Renal pelvis (tissue), 4 donors: ENCODE data around the gene SSR3. TPM values are rescaled to one million over a fixed set of nuclear protein-coding genes. Genes with fewer than 3 reads are reported as not detected.
"Not testable (repeated sequence)": the region's sequence is repeated elsewhere in the genome, so short reads cannot be mapped to it uniquely, and the experiment has no call there.

Experiments used
- DNase-seq: peaks from one replicate; pipeline ENCODE4 v3.0.0-alpha.2; 2013
- polyA plus RNA-seq, 3 donors: library from polyadenylated mRNA; unstranded; fragments of 120-200 nt; gene quantifications; one replicate each; pipeline ENCODE4 v1.2.1, GENCODE V29; 2013; ENCODE audit not compliant: insufficient read length in 3 of 3

SSR3 gene
- polyA plus RNA-seq, 3 donors = 125 to 143 (median 141) TPM

DNA sequence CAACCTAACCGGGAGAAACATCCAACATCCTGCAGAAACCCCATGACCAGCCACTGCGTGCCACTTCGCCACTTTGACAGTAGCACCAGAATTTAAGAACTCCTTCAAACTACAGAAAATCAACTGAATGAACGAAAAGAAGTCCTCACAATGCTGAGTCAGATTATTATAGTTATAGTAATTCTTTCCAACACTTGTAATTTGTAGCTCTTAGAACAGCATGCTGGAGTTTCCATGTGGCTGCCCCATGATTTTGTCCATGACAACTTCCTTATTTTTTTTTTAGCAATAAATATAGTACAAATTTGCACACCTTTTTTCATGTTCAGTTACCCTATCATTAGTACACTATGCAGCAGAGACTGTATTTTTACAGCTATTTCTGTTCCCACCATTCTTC is 26.1 kb upstream of the SSR3 start:
- no peak for DNase-seq

GRCh38 chr3:156579427-156579851 is 24.5 kb upstream of the SSR3 start:
- no peak for DNase-seq

DNA sequence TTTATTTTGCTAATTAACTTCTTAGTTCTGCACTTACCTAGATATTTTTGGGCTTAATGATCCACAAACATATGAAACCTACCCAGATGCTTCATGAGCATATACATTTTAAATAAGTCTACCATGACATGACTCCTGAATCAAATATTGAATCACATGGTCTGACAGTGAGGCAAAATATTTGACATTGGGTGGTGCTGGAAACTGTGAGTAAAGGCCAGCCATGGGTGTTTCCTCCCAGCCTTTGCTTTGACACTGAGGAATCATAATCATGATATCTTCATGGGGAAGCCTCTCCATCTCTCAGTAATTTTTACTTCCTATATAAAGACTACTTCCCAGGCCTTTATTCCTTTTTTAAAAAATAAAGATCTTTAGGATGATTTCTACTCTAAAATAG is 22.8 kb upstream of the SSR3 start:
- DNase-seq = no peak

DNA sequence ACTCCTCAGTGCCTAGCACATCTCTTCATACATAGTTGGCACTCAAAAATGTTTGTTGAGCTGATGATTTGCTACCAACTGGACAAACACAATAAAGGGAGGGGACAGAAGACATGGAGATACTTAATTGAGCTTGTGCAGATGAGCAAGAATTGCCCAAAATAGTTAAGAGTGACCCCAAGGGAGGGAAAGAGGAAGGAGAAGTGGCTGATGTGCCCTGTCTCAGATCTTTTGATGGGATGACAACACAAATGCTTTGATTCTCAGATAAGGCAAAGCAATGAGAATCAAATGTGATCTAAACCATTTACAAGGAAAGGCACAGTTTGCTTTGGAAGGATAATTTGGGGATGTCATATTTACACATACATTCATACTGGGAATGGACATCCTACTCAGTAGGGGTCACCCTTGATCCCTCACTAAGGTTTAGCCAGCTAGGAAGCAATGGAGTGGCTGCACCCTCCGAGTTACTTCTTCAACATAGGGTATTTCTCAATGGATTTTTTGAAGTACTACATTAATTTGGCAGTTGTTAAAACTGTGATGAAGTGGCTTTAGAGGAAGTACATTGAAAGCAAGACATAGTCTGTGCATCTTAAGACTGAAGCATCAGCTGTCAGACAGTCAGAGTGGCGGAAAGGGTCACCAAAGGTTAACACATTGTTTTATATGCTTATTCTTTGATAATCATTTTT is 21.9 kb upstream of the SSR3 start:
- no peak for DNase-seq

DNA sequence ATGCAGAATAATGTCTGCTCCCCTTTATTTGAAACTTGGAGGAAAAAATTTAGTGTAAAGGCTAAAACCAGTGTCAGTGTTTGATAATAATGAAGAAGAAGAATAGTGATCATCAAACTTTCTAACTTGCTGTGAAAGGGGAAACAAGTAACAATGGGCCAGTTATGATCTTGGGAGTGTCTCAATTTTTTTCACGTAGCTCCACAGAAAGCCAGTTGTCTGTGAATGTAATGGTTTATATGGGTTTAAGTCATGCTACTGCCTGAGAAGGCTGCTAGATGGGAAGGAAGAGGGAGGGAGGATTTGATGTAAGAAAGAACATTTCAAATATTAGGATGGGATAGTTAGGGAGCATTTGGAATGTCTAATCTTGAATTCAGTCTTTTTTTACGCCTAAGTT is 21.1 kb upstream of the SSR3 start:
- no peak for DNase-seq

GRCh38 chr3:156575641-156576040 is 20.7 kb upstream of the SSR3 start:
- DNase-seq = no peak

- DNase-seq = not testable (repeated sequence)
Measured at GRCh38 chr3:156569881-156570280, 15.0 kb upstream of the SSR3 start.

- DNase-seq = not testable (repeated sequence)
Measured at GRCh38 chr3:156569016-156569415, 14.1 kb upstream of the SSR3 start.

DNA sequence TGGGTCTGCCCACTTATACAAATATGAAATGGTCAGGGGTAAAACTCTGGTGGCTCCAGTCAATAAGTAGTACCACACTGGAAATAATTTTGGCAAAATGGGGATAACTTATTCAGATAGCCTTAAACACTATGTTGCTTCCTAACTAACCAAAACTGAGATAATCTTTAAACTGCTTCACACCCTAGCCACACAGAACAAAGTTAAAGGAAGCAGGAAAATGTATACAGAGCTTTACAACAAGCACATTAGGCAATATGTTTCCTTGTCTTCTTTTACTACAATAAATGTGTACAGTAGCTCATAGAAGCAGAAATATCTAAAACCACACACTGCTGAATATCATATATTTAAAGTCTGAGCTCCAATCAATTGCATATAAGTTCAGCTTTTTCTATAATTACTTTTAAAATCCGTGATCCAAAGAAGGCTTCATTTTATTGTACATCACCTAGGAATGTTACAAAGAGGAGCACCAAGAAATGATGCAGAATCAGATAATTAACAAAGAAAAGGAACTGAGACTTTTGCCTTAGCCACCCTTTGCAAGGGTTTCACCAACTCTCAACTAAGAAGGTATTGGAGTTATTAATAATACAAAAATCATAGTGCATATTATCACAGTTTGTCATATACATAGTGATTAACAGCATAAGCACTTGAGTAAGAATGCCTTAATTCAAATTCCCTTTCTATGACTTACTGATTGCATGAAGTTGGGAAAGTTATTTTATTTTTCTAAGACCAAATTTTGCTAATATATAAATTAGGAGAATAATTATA is 9.2 kb upstream of the SSR3 start:
- no peak for DNase-seq

DNA sequence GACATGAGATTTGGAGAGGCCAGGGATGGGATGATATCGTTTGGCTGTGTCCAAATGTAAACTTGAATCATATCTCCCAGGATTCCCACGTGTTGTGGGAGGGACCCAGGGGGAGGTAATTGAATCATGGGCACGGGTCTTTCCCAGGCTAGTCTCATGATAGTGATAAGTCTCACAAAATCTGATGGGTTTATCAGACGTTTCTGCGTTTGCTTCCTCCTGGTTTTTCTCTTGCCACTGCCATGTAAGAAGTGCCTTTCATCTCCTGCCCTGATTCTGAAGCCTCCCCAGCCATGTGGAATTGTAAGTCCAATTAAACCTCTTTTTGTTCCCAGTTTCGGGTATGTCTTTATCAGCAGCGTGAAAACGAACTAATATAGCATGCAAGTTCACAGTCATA is 7.6 kb upstream of the SSR3 start:
- DNase-seq = not testable (repeated sequence)

- no peak for DNase-seq
Measured at GRCh38 chr3:156561533-156561932, 6.6 kb upstream of the SSR3 start.

DNA sequence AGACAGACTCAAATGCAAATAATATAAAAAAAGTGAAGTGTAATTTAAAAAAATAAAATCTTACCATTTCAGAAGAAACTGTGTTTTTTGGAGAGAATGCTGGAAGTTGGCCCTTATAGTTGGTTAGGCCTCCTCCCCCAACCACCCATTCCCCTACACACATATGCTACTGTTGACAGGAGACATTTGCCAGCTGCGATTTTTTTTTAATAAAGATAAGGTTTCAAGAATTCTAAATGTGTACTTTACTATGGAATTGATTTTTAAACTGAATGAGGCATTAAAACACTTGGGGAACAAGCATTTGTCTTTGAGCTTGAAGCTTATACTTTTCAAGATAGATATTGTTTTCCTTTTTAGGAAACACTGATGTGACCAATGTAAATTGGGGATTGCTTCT is 4.4 kb upstream of the SSR3 start:
- no peak for DNase-seq

- DNase-seq = no peak
Measured at GRCh38 chr3:156558389-156558788, 3.5 kb upstream of the SSR3 start.

GRCh38 chr3:156554515-156554841 is 439 bp downstream of the SSR3 start:
- DNase-seq = no peak

DNA sequence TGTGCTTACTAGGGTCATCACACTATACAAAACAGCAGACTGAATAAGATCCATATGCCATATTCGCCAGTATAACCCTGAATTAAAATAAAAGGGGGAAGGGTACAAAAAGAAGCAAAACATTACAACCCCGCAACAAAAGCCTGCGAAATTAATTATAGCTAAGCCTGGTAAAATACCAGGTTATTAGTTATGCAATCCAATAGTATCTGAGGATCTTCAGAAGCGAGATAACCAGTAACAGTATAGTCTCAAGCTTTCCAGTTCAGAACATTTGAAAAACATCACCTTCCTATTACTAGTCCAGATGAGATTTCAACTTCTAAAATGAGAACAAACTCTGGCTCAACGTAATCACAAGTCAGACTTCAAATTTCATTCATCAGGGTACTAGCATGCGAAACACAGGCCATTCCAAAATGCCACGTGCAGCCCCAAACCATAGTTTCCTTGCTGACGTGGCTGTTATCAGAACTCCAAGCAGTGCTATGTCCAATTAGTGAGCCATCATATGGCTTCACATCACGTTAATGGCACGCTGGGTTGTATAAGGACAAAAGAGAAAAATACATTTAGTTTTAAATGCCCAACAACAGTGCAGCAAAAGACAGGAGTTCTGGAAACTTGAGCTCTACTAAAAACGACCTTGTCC is 1.1 kb downstream of the SSR3 start:
- DNase-seq = no peak

GRCh38 chr3:156552973-156553372 is 1.9 kb downstream of the SSR3 start:
- DNase-seq = no peak

GRCh38 chr3:156551746-156552145 is 3.2 kb downstream of the SSR3 start:
- no peak for DNase-seq

- no peak for DNase-seq
Measured at GRCh38 chr3:156551261-156551660, 3.7 kb downstream of the SSR3 start.

GRCh38 chr3:156548902-156549301 is 6.0 kb downstream of the SSR3 start:
- DNase-seq = no peak

- no peak for DNase-seq
Measured at GRCh38 chr3:156548041-156548687, 6.8 kb downstream of the SSR3 start.

DNA sequence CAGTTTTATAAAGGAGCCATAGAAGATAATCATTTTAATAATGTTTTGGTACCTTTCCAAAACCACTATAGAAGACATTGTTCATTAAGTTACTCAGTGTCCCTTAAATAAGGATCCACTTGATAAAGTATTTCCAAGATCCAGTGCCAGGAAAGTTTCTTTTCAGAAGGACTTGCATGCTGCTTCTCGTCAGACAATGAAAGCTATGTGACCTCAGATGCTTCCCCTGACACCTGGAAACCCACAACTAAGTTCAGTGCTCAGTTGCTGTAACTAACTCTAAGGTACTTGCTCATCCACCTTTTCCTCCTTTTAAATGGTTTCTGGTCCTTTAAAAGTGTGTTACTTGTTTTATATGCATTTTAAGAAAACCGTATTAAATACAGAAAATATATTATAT is 7.3 kb downstream of the SSR3 start:
- no peak for DNase-seq

DNA sequence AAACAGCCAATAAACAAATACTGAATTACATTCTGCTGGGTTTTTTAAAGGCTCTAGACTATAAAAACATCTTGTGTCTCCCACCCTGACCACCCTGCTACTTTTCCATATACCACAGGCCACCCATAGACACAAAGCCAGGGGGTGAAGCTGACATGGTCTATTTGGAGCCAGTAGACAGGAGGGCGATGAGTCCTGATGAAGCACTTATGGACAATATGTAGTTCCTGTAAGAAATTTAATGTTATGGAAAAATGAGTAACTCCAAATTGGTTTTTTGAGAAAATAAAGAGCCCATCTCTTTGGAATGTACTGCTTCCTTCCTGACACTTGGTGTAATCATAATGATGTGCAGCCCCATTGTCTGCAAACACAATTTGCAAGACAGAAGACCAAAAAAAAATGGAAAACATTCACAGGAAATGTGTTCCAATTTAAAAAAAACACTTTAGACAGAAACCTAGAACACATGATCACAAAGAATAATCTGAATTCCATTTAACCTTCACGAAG is 11.8 kb downstream of the SSR3 start:
- DNase-seq = no peak
